ENCODE measurements around the gene NUDT1. TPM values are rescaled to one million over a fixed set of nuclear protein-coding genes. Genes with fewer than 3 reads are reported as not detected.

The NUDT1 gene
- total RNA-seq, 1 experiment from 2014 or later = 84.7 TPM

GRCh38 chr7:2230226-2230625, 11.8 kb upstream of the NUDT1 start:
- no peak overlapping the region for H2AFZ ChIP-seq (ENCODE audit: low read length)
- H3K18ac ChIP-seq (ENCODE audit: insufficient read length, low read depth, low read length) = no peak overlapping the region
- no peak overlapping the region for H4K91ac ChIP-seq (ENCODE audit: insufficient read length, low read depth, low read length)
- no peaks in the 10 kb centered on the region for H3K27me3 Mint-ChIP-seq (ENCODE audit: low read depth)
- H3K27ac Mint-ChIP-seq = no peak overlapping the region
- no peak overlapping the region for H2BK5ac ChIP-seq (ENCODE audit: insufficient read length, low read length)
- no peak overlapping the region for H2BK20ac ChIP-seq (ENCODE audit: low read depth, low read length, poor library complexity, severe bottlenecking)
- H3K79me1 ChIP-seq (ENCODE audit: insufficient read depth, low read depth, low read length, poor library complexity, severe bottlenecking) = peaks cover 12% of the 10 kb centered on the region
- no peak overlapping the region for H2BK120ac ChIP-seq (ENCODE audit: low read depth, low read length, poor library complexity, severe bottlenecking)
- H3K4me1 Mint-ChIP-seq = peaks cover 12% of the 10 kb centered on the region in 2 experiments
- no peak overlapping the region for H3T11ph ChIP-seq (ENCODE audit: low read length)
- H3K79me2 ChIP-seq (ENCODE audit: insufficient read depth, low read length) = peaks cover 5% of the 10 kb centered on the region; the same call in 1 of the 2 replicates
- H3K23me2 ChIP-seq (ENCODE audit: insufficient read length, low read depth, low read length, poor library complexity, severe bottlenecking) = peaks cover 13% of the 10 kb centered on the region
- WGBS (ENCODE audit: extremely low coverage, insufficient read length, low lambda C conversion rate) = no CpG with 5 or more reads among the region's 8 CpGs
- H3K14ac ChIP-seq (ENCODE audit: insufficient read depth, low read length) = no peak overlapping the region
- no peak overlapping the region for H3K4ac ChIP-seq (ENCODE audit: low read depth, low read length)
- no peaks in the 10 kb centered on the region for H3K4me1 ChIP-seq (ENCODE audit: insufficient read depth, low read length)
- no peak for DNase-seq
- H2BK12ac ChIP-seq (ENCODE audit: insufficient read length, low read depth, low read length) = no peak overlapping the region
- no peaks in the 10 kb centered on the region for H3K9me3 ChIP-seq (ENCODE audit: control insufficient read depth, low read depth, low read length)
- H4K20me1 ChIP-seq (ENCODE audit: control insufficient read depth, insufficient read depth, insufficient read length) = no peaks in the 10 kb centered on the region
- H3K4me3 Mint-ChIP-seq = no peak overlapping the region; a peak in 1 of 5 replicates
- no peak for TF ChIP-seq CTCF (conservative IDR thresholded peaks at IDR 0.05)
- H3K27ac ChIP-seq (ENCODE audit: insufficient read length, low read depth, low read length) = no peak overlapping the region
- H3K4me2 ChIP-seq (ENCODE audit: insufficient read depth, insufficient read length, low read length) = no peak overlapping the region
- H3K9ac ChIP-seq (ENCODE audit: extremely low read depth, insufficient read length, low read length) = no peak overlapping the region
- no peak overlapping the region for H2BK15ac ChIP-seq (ENCODE audit: low read depth, low read length)
- H2AK5ac ChIP-seq (ENCODE audit: insufficient read length, low read length) = no peak overlapping the region
- no peak overlapping the region for H4K8ac ChIP-seq (replicated peaks; ENCODE audit: insufficient read length, low read depth, low read length)
- peaks cover 31 to 61% (median 55%) of the 10 kb centered on the region in 3 experiments for H3K36me3 Mint-ChIP-seq (ENCODE audit: insufficient read depth in 1 of 3, low read depth in 3 of 3)
- H4K5ac ChIP-seq (ENCODE audit: insufficient read length, low read depth, low read length) = no peak overlapping the region
- H3K56ac ChIP-seq (ENCODE audit: insufficient read length, low read depth, low read length) = no peak overlapping the region
- no peaks in the 10 kb centered on the region for H3K9me3 Mint-ChIP-seq
- H3K27me3 ChIP-seq (ENCODE audit: insufficient read depth, low read length) = no peaks in the 10 kb centered on the region
- H3K23ac ChIP-seq (ENCODE audit: insufficient read length, low read depth, low read length) = no peak overlapping the region
